ENCODE results near the gene IGF1R. TPM values are rescaled to one million over a fixed set of nuclear protein-coding genes. Genes with fewer than 3 reads are reported as not detected.
A peak's percentile ranks its signal among the peaks of the same experiment; 100 is the strongest.

The IGF1R gene
- total RNA-seq, 1 experiment from 2014 or later = 8.8 TPM

GRCh38 chr15:98724494-98724893 lies 76.2 kb downstream of the IGF1R start:
- DNase-seq (ENCODE audit: low read depth) = no peak

- DNase-seq (ENCODE audit: low read depth) = no peak
Measured at GRCh38 chr15:98725874-98726273, 77.5 kb downstream of the IGF1R start.

GRCh38 chr15:98727115-98728040 lies 79.0 kb downstream of the IGF1R start:
- peak; percentile 96 for DNase-seq (ENCODE audit: low read depth)

GRCh38 chr15:98728082-98728810 lies 79.9 kb downstream of the IGF1R start:
- no peak for DNase-seq (ENCODE audit: low read depth)

GRCh38 chr15:98728811-98729160 lies 80.4 kb downstream of the IGF1R start:
- DNase-seq (ENCODE audit: low read depth) = no peak

GRCh38 chr15:98729446-98730042 lies 81.2 kb downstream of the IGF1R start:
- no peak for DNase-seq (ENCODE audit: low read depth)

GRCh38 chr15:98730860-98731711 lies 82.7 kb downstream of the IGF1R start:
- no peak for DNase-seq (ENCODE audit: low read depth)

- no peak for DNase-seq (ENCODE audit: low read depth)
Measured at GRCh38 chr15:98731712-98732450, 83.5 kb downstream of the IGF1R start.

- no peak for DNase-seq (ENCODE audit: low read depth)
Measured at GRCh38 chr15:98733098-98733497, 84.8 kb downstream of the IGF1R start.

- DNase-seq (ENCODE audit: low read depth) = no peak
Measured at GRCh38 chr15:98734466-98735199, 86.3 kb downstream of the IGF1R start.

- DNase-seq (ENCODE audit: low read depth) = no peak
Measured at GRCh38 chr15:98735304-98735703, 87.0 kb downstream of the IGF1R start.

GRCh38 chr15:98735895-98736617 lies 87.7 kb downstream of the IGF1R start:
- no peak for DNase-seq (ENCODE audit: low read depth)

GRCh38 chr15:98737159-98737558 lies 88.8 kb downstream of the IGF1R start:
- no peak for DNase-seq (ENCODE audit: low read depth)

- DNase-seq (ENCODE audit: low read depth) = no peak
Measured at GRCh38 chr15:98737721-98738120, 89.4 kb downstream of the IGF1R start.

- DNase-seq (ENCODE audit: low read depth) = no peak
Measured at GRCh38 chr15:98738689-98739401, 90.5 kb downstream of the IGF1R start.

- no peak for DNase-seq (ENCODE audit: low read depth)
Measured at GRCh38 chr15:98740295-98740694, 92.0 kb downstream of the IGF1R start.

- DNase-seq (ENCODE audit: low read depth) = no peak
Measured at GRCh38 chr15:98740963-98741362, 92.6 kb downstream of the IGF1R start.

- no peak for DNase-seq (ENCODE audit: low read depth)
Measured at GRCh38 chr15:98743177-98743576, 94.8 kb downstream of the IGF1R start.

GRCh38 chr15:98744506-98744905 lies 96.2 kb downstream of the IGF1R start:
- no peak for DNase-seq (ENCODE audit: low read depth)

Data from LHCN-M2 (cell line).